GM21447 (cell line): ENCODE measurements around the gene NAV1.

ENCODE experiments used
- ATAC-seq: cut with Tn5 transposase; IDR thresholded peaks from one replicate; pipeline ENCODE4 v1.9.1; 2021; ENCODE audit not compliant: unreplicated experiment

The NAV1 gene

GRCh38 chr1:201525193-201525778 is 13.6 kb upstream of the NAV1 start:
- ATAC-seq: no peak

- no peak for ATAC-seq
Observed at GRCh38 chr1:201527879-201528278, 11.0 kb upstream of the NAV1 start.

- no peak for ATAC-seq
Observed at GRCh38 chr1:201528631-201529252, 10.2 kb upstream of the NAV1 start.

DNA sequence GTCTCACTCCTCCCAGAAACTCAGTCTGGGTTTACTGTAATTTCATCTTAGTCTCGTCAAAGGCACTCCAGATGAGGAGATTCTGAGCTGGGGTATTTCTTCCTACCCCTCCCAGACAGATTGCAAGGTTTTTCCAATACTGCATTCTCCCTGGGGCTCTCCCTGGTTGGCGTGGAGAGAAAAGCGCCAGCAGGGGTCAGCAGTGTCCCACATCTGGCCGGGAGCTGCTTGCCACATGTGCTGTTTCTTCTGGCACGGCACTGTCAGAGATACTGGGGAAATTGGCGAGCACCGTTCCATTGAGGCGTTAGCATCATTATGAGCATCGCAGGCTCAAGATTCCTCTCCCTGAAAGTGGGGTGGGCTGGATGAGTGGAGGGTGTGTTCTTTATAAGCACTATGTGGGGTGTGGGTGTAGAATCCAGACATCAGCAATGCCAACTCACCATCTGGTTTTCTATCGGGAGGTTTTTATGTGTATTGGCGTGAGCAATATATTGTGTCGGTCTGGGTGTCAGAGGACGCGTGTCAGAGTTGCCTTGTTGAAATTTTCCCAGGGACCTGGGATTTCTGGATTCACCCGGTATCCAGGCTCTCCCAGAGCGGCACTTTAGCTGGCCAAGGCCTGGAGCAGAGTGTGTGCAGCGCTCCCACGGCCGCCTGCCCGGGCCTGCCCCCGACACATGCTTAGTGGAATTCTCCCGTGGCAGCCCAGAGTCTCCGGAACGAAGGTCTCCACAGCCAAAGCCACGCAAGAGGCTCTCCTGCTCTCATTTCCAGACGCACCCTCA is 8.0 kb upstream of the NAV1 start:
- no peak for ATAC-seq

DNA sequence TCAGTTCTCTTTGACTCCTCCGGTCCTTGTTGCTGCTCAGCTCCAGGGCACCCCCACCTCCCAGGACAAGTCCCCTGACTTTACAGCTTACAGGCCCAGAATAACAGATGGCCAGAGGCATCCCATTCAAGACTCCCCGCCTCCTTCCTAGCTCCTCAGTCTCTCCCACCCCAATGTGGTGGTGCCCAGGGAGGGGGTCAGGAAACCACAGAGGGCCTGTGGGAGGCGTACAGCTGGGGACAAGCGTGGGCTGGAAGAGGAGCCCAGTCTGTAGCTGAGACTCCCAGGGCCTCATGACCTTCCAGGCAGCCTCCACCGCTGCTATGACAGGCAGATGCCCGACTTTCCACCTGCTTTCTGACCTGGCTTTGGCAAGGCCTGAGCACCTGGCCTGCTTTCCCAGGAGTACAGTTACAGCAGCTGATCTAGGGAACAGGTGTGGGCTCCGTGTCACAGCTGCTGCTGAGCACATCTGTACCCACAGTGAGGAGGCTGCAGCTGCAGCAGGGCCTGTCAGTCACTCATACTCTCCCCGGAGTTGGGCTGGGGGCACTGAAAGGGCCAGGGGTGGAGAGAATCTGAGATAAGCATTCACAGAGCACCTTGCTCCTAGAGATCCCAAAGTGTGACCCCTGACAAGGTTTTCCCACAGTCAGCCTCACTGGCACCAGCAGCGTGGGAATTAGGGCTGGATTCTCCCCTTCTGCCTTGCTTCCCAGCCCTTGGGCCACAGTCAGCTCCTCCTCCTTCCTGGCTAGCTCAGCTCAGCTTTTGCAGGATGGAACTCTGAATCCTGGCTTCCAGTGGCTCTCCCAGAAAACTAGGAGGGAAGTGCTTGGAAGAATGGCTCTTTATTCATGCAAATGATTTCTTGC is 7.1 kb upstream of the NAV1 start:
- no peak for ATAC-seq

DNA sequence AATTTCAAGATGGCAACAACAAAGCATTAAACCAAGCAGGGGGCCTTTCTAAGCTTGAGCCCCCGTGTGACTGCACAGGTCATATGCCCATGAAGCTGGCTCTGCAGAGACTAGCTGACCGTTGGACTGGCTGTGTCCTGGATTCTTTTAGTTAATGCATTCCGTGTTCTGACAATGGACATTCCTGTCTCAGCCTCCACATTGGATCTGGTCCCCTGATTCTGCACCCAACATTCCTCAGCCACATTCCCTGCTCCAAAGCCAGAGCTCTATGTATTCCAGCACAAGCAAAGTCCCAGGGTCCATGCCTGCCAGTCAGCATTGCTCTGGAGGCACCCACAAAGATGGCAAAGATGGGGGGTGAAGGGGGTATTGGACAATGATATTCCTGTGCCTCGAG is 5.1 kb upstream of the NAV1 start:
- ATAC-seq: no peak

DNA sequence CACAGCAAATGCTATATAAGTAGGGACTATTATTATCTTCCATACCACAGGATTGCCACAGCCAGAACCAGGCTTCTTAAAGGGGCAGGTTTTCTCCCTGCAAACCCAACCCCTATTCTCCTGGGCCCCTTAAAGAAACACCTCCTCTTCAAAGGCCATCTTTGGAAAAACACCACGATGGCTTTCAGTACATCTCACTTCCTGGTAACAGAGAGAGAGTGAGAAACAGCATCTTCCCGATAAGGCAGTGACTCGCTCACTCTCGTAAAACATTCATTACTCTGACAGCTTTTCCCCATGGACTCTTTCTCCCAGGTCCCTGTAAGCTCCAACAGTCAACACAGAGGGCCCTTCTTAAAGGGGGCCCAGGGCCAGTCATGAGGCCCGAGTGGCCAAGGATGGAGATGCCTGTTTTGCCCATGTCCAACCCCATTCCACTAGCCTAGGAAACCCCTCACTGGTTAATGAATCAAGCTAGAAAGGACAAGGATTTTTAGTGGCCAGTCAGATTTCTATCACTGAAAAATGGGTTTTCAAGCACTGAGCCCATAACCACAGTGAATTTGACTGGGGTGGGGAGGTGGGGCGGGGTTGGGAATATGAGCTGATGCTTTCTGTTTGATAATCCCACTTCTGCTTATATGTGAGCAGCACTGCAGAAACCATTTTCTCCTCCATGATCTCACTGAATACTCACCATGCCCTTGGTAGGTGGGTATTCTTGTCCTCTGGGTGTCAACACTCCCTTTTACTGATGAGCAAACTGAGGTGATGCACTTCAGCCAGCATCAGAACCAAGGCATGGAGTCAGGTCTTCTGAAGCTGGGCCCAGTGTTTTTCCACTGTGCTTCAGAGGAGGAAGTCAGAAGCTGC is 3.6 kb upstream of the NAV1 start:
- ATAC-seq: no peak

DNA sequence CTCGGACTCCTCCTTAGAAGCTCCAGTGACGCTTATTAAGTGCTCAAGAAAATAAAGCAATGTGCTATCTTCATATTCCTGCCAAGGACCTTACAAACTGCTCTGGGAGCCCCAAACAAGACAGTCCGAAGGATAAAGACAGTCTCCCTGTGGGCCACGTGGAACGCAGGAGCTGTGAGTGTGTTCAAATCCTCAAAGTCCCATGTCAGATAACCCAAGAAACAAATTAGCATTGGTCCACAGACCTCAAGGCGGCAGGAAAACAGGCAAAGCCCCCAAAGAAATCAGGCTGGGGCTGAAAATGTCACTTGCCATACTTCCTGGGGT is 3.0 kb upstream of the NAV1 start:
- ATAC-seq: no peak

DNA sequence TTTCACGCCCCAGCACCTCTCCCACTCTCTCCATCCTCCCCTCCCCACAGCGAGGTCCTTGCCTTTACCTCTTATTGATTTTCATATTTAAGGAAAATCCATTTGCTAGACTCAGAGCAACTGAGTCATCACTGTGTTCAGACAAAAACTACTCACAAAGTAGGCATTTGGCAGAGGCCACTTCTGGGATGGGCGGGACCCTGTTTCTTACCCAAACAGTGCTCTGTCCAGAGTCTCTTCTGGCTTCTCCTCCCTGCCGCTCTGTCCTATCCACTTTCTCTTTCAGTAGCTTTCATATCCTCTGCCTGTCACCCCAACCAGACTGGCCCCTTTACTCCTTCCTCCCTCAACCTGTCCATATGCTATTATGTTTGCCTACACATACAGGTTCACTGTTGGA is 2.4 kb upstream of the NAV1 start:
- no peak for ATAC-seq

- no peak for ATAC-seq
Observed at GRCh38 chr1:201537028-201537427, 1.9 kb upstream of the NAV1 start.

GRCh38 chr1:201537467-201537866 is 1.5 kb upstream of the NAV1 start:
- no peak for ATAC-seq

- ATAC-seq: no peak
Observed at GRCh38 chr1:201537891-201538611, 876 bp upstream of the NAV1 start.

- ATAC-seq: no peak
Observed at GRCh38 chr1:201539561-201540431, 869 bp downstream of the NAV1 start.

DNA sequence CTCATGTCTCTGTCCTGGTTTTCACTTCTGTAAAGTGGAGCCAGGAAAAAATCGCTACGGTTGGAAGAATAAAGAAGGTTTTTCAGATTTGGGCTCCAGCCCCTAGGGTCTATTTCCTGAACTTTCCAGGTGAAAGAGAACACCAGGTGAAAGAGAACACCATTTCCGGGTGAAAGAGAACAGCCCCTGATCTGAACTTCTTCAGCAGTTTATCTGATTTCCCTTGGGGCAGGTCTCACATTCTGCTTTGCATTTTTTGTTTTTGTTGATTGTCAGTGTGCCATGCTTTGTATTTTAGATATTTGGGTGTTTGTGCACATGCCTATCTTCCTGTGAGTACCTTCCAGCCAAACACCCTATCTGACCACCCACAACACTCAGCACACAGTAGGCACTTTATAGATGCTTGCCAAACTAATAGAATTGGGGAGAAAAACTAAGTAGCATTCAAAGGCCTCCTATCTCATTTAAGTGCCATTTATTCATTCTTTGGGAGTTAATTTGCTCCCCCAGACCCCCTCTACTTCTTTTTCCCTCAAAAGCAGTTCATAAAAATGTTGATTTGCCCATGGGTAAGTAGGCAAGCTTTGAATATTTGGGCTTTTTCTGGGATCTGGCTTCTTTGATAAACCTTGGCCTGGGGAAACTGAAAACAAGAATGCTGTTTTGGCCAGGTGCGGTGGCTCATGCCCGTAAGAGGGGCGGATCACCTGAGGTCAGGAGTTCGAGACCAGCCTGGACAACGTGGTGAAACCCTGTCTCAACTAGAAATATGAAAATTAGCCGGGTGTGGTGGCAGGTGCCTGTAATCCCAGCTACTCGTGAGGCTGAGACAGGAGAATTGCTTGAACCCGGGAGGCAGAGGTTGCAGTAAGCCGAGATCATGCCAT is 2.2 kb downstream of the NAV1 start:
- ATAC-seq: no peak

DNA sequence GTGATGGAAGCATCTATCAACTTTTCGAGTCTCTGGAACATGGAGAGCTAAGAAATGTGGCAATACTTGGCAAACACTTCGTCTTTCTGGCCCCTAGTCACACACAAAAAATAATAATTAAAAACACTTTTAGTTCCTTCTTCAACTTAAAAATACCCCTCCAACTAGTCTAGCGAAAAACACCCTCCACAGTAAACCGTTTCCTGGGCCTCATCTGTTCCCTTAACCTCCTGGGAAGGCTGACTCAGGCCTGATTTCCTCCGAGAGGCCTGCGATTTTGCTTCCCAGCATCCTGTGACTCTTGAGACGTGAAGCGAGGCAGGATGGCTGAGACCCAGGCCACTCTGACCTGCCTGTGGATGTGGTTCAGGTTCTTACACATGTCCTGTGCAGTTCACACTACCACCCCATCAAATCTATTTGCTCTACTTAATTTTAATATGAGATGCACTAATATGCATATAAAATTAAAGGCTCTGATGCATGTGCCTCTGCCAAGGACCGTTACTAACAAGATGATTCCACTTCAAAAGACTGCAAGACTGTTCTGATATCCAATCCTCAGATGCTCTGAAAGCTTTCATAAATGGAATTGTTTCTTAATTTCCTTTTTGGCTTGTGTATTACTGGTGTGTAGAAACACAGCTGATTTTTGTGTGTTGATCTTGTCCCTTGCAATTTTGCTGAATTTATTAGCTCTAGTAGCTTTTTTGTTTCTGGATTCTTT is 3.5 kb downstream of the NAV1 start:
- ATAC-seq: no peak

- no peak for ATAC-seq
Observed at GRCh38 chr1:201543871-201544642, 5.1 kb downstream of the NAV1 start.

DNA sequence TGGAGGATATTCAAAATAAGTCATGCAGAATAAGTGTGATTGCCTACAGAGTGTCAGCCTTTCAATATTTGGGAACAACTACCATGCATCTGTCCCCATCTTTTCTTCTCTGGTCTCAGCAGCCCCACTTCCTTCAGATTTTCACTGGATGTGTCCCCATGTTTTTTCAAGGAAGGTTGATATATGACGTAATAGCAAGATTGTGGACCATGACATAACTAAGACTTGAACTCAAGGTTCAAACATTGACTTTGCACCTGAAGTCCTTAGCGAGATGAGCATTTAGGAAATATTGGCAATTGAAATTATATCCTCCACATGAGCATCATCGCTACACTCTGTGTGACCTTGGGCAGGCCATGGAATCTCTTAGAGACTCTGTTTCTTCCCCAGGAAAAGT is 5.8 kb downstream of the NAV1 start:
- no peak for ATAC-seq
